WTC11 (cell line): ENCODE results near the gene FHIT. TPM values are rescaled to one million over a fixed set of nuclear protein-coding genes. Genes with fewer than 3 reads are reported as not detected.

Experiments
- ATAC-seq: fragments of 200-7000 bp; cut with Tn5 transposase; 2 replicates; pipeline ENCODE4 v1.10.0; 2021; ENCODE audit warnings: mild to moderate bottlenecking, moderate library complexity
- CTCF ChIA-PET: fragments of 300-600 bp; sonication (Branson Sonifier 250); formaldehyde crosslinking; loops from one replicate; lab custom pipeline; 2021; ENCODE audit warnings: antibody characterized with exemption; lab: Charles Lee
- POLR2A ChIA-PET: fragments of 350-600 bp; sonication (Branson Sonifier 250); formaldehyde crosslinking; loops from one replicate; lab custom pipeline; 2021; ENCODE audit warnings: antibody characterized with exemption; lab: Charles Lee
- DNase-seq: peaks from one replicate; pipeline ENCODE4 v3.0.0; 2021; ENCODE audit warnings: low spot score
- H3K27ac Mint-ChIP-seq: 2 replicates; pipeline ENCODE4 v1.8.0; 2021; ENCODE audit warnings: mixed read lengths
- H3K27me3 Mint-ChIP-seq: 2 replicates; pipeline ENCODE4 v1.8.0; 2021; ENCODE audit warnings: low read depth, mild to moderate bottlenecking, moderate library complexity, mixed read lengths
- H3K36me3 Mint-ChIP-seq: 2 replicates; pipeline ENCODE4 v1.8.0; 2021; ENCODE audit warnings: mixed read lengths
- H3K4me1 Mint-ChIP-seq: 2 replicates; pipeline ENCODE4 v1.8.0; 2022; ENCODE audit warnings: mixed read lengths
- H3K4me3 Mint-ChIP-seq: 2 replicates; pipeline ENCODE4 v1.8.0; 2021; ENCODE audit warnings: mild to moderate bottlenecking, moderate library complexity, mixed read lengths
- H3K9me3 Mint-ChIP-seq: 2 replicates; pipeline ENCODE4 v1.8.0; 2021; ENCODE audit warnings: mixed read lengths
- GABPB1 ChIP-seq: sonication (generic); formaldehyde crosslinking; IDR thresholded peaks from 2 replicates; pipeline ENCODE4 v1.8.1; 2023; ENCODE audit warnings: mild to moderate bottlenecking, missing genetic modification reagents
- GRHL2 ChIP-seq: fragments of 250-450 bp; sonication (Bioruptor Pico); IDR thresholded peaks from 2 replicates; pipeline ENCODE4 v1.8.0; 2022; ENCODE audit warnings: mild to moderate bottlenecking, moderate library complexity; ENCODE audit not compliant: insufficient replicate concordance, severe bottlenecking
- JUN ChIP-seq: sonication (generic); formaldehyde crosslinking; IDR thresholded peaks from 2 replicates; pipeline ENCODE4 v1.8.0; 2023; ENCODE audit warnings: mild to moderate bottlenecking, missing genetic modification reagents
- MYBL2 ChIP-seq: sonication (generic); formaldehyde crosslinking; IDR thresholded peaks from 2 replicates; pipeline ENCODE4 v1.8.1; 2023; ENCODE audit warnings: mild to moderate bottlenecking, moderate library complexity, missing genetic modification reagents
- NFE2L1 ChIP-seq: sonication (generic); formaldehyde crosslinking; IDR thresholded peaks from 2 replicates; pipeline ENCODE4 v1.8.1; 2023; ENCODE audit warnings: missing genetic modification reagents
- RORB ChIP-seq: fragments of 250-450 bp; sonication (Bioruptor Pico); IDR thresholded peaks from 2 replicates; pipeline ENCODE4 v1.9.0; 2021; ENCODE audit warnings: mild to moderate bottlenecking
- ZNF121 ChIP-seq: sonication (generic); formaldehyde crosslinking; IDR thresholded peaks from 2 replicates; pipeline ENCODE4 v1.8.0; 2023; ENCODE audit warnings: missing genetic modification reagents
- ZNF416 ChIP-seq: fragments of 250-450 bp; sonication (Bioruptor Pico); IDR thresholded peaks from 2 replicates; pipeline ENCODE4 v1.9.0; 2021; ENCODE audit warnings: mild to moderate bottlenecking, inconsistent platforms
- total RNA-seq: library from RNA; stranded (reverse); gene quantifications from 3 replicates; pipeline ENCODE4 v1.2.3, GENCODE V29; 2021
- TF ChIP-seq, protein P1 (sequence below): sonication (generic); formaldehyde crosslinking; IDR thresholded peaks from 2 replicates; pipeline ENCODE4 v1.8.1; 2022; ENCODE audit warnings: low read depth, missing genetic modification reagents, borderline replicate concordance
- TF ChIP-seq, protein P2 (sequence below): sonication (generic); formaldehyde crosslinking; IDR thresholded peaks from 2 replicates; pipeline ENCODE4 v1.8.1; 2023; ENCODE audit warnings: mild to moderate bottlenecking, moderate library complexity, missing genetic modification reagents
- TF ChIP-seq, protein P3 (sequence below): sonication (generic); formaldehyde crosslinking; IDR thresholded peaks from 2 replicates; pipeline ENCODE4 v1.8.0; 2023; ENCODE audit warnings: missing genetic modification reagents, mild to moderate bottlenecking, borderline replicate concordance
- TF ChIP-seq, protein P4 (sequence below): fragments of 250-450 bp; sonication (Bioruptor Pico); IDR thresholded peaks from 2 replicates; pipeline ENCODE4 v1.8.0; 2021; ENCODE audit warnings: mild to moderate bottlenecking
- TF ChIP-seq, protein P5 (sequence below): sonication (generic); formaldehyde crosslinking; IDR thresholded peaks from 2 replicates; pipeline ENCODE4 v1.8.0; 2022; ENCODE audit warnings: mild to moderate bottlenecking, missing genetic modification reagents
- TF ChIP-seq, protein P6 (sequence below): sonication (generic); formaldehyde crosslinking; IDR thresholded peaks from 2 replicates; pipeline ENCODE4 v1.8.1; 2022; ENCODE audit warnings: mild to moderate bottlenecking, moderate library complexity, missing genetic modification reagents

FHIT gene
- total RNA-seq, 1 experiment from 2014 or later: 2.6 TPM

DNA sequence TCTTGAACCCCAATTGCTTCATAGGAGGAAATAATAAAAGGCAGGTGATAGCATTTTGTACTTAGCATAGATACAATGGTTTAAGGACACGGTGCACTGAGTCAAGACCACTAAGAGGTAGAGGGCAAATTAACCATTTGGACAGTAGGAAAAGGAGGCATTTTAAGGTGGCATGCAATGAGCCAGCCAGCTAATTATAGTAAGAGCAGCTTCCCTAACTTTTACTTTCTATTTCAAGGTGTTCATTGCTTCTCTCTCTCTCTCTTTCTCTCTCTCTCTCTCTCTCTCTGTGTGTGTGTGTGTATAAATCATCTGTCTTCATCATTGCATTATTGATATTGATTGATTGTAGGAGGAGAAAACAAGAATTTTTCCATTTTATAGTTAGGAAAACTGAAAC, 1461.0 kb downstream of the FHIT start (continued):
- TF ChIP-seq, protein P1, sequence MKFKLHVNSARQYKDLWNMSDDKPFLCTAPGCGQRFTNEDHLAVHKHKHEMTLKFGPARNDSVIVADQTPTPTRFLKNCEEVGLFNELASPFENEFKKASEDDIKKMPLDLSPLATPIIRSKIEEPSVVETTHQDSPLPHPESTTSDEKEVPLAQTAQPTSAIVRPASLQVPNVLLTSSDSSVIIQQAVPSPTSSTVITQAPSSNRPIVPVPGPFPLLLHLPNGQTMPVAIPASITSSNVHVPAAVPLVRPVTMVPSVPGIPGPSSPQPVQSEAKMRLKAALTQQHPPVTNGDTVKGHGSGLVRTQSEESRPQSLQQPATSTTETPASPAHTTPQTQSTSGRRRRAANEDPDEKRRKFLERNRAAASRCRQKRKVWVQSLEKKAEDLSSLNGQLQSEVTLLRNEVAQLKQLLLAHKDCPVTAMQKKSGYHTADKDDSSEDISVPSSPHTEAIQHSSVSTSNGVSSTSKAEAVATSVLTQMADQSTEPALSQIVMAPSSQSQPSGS (CRISPR knock-in tag): no peak
- TF ChIP-seq RORB (CRISPR knock-in tag) (no peak), NFE2L1 (CRISPR knock-in tag) (no peak), JUN (CRISPR knock-in tag) (no peak), GABPB1 (CRISPR knock-in tag) (no peak)
- TF ChIP-seq, protein P2, sequence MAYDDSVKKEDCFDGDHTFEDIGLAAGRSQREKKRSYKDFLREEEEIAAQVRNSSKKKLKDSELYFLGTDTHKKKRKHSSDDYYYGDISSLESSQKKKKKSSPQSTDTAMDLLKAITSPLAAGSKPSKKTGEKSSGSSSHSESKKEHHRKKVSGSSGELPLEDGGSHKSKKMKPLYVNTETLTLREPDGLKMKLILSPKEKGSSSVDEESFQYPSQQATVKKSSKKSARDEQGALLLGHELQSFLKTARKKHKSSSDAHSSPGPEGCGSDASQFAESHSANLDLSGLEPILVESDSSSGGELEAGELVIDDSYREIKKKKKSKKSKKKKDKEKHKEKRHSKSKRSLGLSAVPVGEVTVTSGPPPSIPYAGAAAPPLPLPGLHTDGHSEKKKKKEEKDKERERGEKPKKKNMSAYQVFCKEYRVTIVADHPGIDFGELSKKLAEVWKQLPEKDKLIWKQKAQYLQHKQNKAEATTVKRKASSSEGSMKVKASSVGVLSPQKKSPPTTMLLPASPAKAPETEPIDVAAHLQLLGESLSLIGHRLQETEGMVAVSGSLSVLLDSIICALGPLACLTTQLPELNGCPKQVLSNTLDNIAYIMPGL: no peak
- TF ChIP-seq, protein P3, sequence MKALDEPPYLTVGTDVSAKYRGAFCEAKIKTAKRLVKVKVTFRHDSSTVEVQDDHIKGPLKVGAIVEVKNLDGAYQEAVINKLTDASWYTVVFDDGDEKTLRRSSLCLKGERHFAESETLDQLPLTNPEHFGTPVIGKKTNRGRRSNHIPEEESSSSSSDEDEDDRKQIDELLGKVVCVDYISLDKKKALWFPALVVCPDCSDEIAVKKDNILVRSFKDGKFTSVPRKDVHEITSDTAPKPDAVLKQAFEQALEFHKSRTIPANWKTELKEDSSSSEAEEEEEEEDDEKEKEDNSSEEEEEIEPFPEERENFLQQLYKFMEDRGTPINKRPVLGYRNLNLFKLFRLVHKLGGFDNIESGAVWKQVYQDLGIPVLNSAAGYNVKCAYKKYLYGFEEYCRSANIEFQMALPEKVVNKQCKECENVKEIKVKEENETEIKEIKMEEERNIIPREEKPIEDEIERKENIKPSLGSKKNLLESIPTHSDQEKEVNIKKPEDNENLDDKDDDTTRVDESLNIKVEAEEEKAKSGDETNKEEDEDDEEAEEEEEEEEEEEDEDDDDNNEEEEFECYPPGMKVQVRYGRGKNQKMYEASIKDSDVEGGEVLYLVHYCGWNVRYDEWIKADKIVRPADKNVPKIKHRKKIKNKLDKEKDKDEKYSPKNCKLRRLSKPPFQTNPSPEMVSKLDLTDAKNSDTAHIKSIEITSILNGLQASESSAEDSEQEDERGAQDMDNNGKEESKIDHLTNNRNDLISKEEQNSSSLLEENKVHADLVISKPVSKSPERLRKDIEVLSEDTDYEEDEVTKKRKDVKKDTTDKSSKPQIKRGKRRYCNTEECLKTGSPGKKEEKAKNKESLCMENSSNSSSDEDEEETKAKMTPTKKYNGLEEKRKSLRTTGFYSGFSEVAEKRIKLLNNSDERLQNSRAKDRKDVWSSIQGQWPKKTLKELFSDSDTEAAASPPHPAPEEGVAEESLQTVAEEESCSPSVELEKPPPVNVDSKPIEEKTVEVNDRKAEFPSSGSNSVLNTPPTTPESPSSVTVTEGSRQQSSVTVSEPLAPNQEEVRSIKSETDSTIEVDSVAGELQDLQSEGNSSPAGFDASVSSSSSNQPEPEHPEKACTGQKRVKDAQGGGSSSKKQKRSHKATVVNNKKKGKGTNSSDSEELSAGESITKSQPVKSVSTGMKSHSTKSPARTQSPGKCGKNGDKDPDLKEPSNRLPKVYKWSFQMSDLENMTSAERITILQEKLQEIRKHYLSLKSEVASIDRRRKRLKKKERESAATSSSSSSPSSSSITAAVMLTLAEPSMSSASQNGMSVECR (CRISPR knock-in tag): no peak

DNA sequence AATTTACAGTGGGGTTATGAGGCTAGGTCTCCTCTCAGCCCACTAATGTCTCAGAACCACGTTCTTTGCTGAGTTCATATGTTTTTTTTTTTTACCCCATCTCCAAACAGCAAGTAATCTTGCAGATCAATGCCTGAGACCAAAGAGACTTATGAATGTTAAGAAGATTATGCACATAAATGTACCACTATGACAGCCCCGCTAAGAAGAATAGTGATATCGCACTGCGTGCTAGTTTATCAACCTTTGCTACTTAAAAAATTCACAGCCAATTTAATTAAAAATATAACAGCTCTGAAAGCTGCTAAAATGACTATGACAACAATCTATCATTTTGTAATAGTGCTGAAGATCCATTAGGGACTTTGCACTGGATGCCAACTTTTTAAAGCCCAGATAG, 1462.5 kb downstream of the FHIT start:
- CTCF ChIA-PET: no interaction called here
- Mint-ChIP-seq H3K4me3 (no peak overlapping the region), H3K9me3 (peaks cover 3% of the 10 kb centered on the region), H3K27ac (no peak overlapping the region), H3K27me3 (no peaks in the 10 kb centered on the region), H3K36me3 (no peaks in the 10 kb centered on the region; the same call in 1 of the 2 replicates), H3K4me1 (peaks cover 21% of the 10 kb centered on the region)
- ATAC-seq (no peak), DNase-seq (no peak)
- POLR2A ChIA-PET: no interaction called here
- TF ChIP-seq GRHL2 (CRISPR knock-in tag): no peak
- no peak for TF ChIP-seq ZNF121 (CRISPR knock-in tag)
- TF ChIP-seq, protein P4, sequence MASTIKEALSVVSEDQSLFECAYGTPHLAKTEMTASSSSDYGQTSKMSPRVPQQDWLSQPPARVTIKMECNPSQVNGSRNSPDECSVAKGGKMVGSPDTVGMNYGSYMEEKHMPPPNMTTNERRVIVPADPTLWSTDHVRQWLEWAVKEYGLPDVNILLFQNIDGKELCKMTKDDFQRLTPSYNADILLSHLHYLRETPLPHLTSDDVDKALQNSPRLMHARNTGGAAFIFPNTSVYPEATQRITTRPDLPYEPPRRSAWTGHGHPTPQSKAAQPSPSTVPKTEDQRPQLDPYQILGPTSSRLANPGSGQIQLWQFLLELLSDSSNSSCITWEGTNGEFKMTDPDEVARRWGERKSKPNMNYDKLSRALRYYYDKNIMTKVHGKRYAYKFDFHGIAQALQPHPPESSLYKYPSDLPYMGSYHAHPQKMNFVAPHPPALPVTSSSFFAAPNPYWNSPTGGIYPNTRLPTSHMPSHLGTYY (CRISPR knock-in tag): no peak
- TF ChIP-seq, protein P5, sequence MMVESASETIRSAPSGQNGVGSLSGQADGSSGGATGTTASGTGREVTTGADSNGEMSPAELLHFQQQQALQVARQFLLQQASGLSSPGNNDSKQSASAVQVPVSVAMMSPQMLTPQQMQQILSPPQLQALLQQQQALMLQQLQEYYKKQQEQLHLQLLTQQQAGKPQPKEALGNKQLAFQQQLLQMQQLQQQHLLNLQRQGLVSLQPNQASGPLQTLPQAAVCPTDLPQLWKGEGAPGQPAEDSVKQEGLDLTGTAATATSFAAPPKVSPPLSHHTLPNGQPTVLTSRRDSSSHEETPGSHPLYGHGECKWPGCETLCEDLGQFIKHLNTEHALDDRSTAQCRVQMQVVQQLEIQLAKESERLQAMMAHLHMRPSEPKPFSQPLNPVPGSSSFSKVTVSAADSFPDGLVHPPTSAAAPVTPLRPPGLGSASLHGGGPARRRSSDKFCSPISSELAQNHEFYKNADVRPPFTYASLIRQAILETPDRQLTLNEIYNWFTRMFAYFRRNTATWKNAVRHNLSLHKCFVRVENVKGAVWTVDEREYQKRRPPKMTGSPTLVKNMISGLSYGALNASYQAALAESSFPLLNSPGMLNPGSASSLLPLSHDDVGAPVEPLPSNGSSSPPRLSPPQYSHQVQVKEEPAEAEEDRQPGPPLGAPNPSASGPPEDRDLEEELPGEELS (CRISPR knock-in tag): no peak
- TF ChIP-seq MYBL2: no peak
- no peak for TF ChIP-seq ZNF416 (CRISPR knock-in tag)

DNA sequence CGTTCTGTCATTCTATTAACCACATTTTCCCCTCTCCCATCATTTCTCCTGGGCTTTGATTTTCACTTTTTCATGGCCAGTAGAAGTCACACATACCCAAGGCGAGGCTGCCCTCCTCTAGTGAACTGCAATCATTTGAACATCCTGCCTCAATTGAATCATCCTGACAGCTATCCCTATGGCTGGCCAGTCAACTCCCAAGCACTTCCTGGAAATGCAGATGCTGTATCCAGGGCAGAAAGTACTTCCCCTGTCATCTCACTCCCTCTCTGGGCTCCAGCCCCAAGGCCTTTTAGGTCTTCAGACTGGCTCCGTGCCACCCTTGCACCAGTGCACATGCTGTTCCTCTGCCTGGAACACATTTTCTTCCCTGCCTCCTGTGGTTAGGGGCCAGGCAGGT, 1463.1 kb downstream of the FHIT start:
- ChIA-PET POLR2A (no interaction called here), CTCF (no interaction called here)
- Mint-ChIP-seq H3K27ac (no peak overlapping the region), H3K9me3 (peaks cover 3% of the 10 kb centered on the region), H3K4me3 (no peak overlapping the region), H3K36me3 (no peaks in the 10 kb centered on the region; the same call in 1 of the 2 replicates), H3K4me1 (peaks cover 21% of the 10 kb centered on the region), H3K27me3 (no peaks in the 10 kb centered on the region)
- no peak for ATAC-seq
- no peak for DNase-seq
- TF ChIP-seq, protein P6, sequence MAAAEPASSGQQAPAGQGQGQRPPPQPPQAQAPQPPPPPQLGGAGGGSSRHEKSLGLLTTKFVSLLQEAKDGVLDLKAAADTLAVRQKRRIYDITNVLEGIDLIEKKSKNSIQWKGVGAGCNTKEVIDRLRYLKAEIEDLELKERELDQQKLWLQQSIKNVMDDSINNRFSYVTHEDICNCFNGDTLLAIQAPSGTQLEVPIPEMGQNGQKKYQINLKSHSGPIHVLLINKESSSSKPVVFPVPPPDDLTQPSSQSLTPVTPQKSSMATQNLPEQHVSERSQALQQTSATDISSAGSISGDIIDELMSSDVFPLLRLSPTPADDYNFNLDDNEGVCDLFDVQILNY (CRISPR knock-in tag): no peak
- TF ChIP-seq ZNF416 (CRISPR knock-in tag): no peak
